ENCODE data around the gene FGR. TPM values are rescaled to one million over a fixed set of nuclear protein-coding genes. Genes with fewer than 3 reads are reported as not detected.
"Not testable (repeated sequence)": the region's sequence is repeated elsewhere in the genome, so short reads cannot be mapped to it uniquely, and the experiment has no call there.

FGR gene
- 10 to 100 TPM in 1 of 2 donors, 1 to 10 TPM in 1; 8.6 to 10.7 TPM for total RNA-seq
- long read RNA-seq, partial matches to known transcripts, result 0 of 4 reads
- long read RNA-seq, other reads (novel, unspliced or antisense), result 2 of 4 reads

- DNase-seq (peak; percentile 56), ATAC-seq (peak; percentile 18 to 35)
- intact Hi-C loops (cut with DNase I), result no loop called here
Measured at GRCh38 chr1:27634985-27635367, at the start of gene FGR. TSS of gene FGR (minus strand) at chr1:27635185. CDS start at chr1:27623916, 11,269 bp downstream.

GRCh38 chr1:27684176-27684575 lies 49.2 kb upstream of the FGR start:
- DNase-seq (no peak), ATAC-seq (no peak)
- intact Hi-C loops (cut with DNase I), result no loop called here

- DNase-seq, result no peak
- intact Hi-C loops (cut with DNase I), result no loop called here
- ATAC-seq, result no peak
Measured at GRCh38 chr1:27682351-27682944, 47.5 kb upstream of the FGR start.

GRCh38 chr1:27681580-27681979 lies 46.6 kb upstream of the FGR start:
- ATAC-seq; intact Hi-C loops (cut with DNase I); DNase-seq: not testable (repeated sequence)

GRCh38 chr1:27680225-27680791 lies 45.3 kb upstream of the FGR start:
- DNase-seq; ATAC-seq; intact Hi-C loops (cut with DNase I): not testable (repeated sequence)

GRCh38 chr1:27678747-27679146 lies 43.8 kb upstream of the FGR start:
- ATAC-seq, result no peak
- intact Hi-C loops (cut with DNase I), result no loop called here
- DNase-seq, result no peak

- intact Hi-C loops (cut with DNase I), result no loop called here
- no peak for DNase-seq
- no peak for ATAC-seq
Measured at GRCh38 chr1:27676410-27676809, 41.4 kb upstream of the FGR start.

- ATAC-seq, result no peak
- DNase-seq, result no peak
- intact Hi-C loops (cut with DNase I), result loop anchor here in 1 of 2 donors (5.0 kb wide), 1 partner anchor 55 kb away; the partner anchor contains the start of gene FAM76A
Measured at GRCh38 chr1:27672750-27673112, 37.7 kb upstream of the FGR start.

GRCh38 chr1:27671964-27672749 lies 37.2 kb upstream of the FGR start, which contains the start of gene IFI6:
TSS of gene IFI6 (minus strand) at chr1:27672192. CDS start at chr1:27669314, 2,878 bp downstream.
- ATAC-seq (peak; percentile 98), DNase-seq (peak; percentile 88)
- intact Hi-C loops (cut with DNase I), result loop anchor here in 1 of 2 donors (5.0 kb wide), 1 partner anchor 55 kb away; the partner anchor contains the start of gene FAM76A

GRCh38 chr1:27669876-27670275 lies 34.9 kb upstream of the FGR start:
- no peak for DNase-seq
- intact Hi-C loops (cut with DNase I), result loop anchor here (5.0 to 10.0 kb wide), 3 partner anchors 57 to 373 kb away; partner anchors contain the start of gene FAM76A (in 1 of the 2)
- no peak for ATAC-seq

GRCh38 chr1:27668808-27669723 lies 34.1 kb upstream of the FGR start:
- intact Hi-C loops (cut with DNase I), result loop anchor here (5.0 to 10.0 kb wide), 2 partner anchors 114 to 372 kb away; no protein-coding TSS in a partner anchor

GRCh38 chr1:27668121-27668807 lies 33.3 kb upstream of the FGR start:
- DNase-seq (no peak), ATAC-seq (no peak)
- intact Hi-C loops (cut with DNase I), result loop anchor here (5.0 to 10.0 kb wide), 2 partner anchors 113 to 371 kb away; no protein-coding TSS in a partner anchor

More at GRCh38 chr1:27668808-27669723, 34.1 kb upstream of the FGR start:
- DNase-seq (peak; percentile 80), ATAC-seq (peak in 1 of 2 donors; percentile 3)

GRCh38 chr1:27666791-27667254 lies 31.8 kb upstream of the FGR start:
- ATAC-seq (no peak), DNase-seq (no peak)
- intact Hi-C loops (cut with DNase I), result loop anchor here (5.0 to 10.0 kb wide), 2 partner anchors 112 to 370 kb away; no protein-coding TSS in a partner anchor

GRCh38 chr1:27666294-27666693 lies 31.3 kb upstream of the FGR start:
- intact Hi-C loops (cut with DNase I), result loop anchor here (5.0 to 10.0 kb wide), 2 partner anchors 111 to 369 kb away; no protein-coding TSS in a partner anchor
- DNase-seq (no peak), ATAC-seq (no peak)

GRCh38 chr1:27665016-27665651 lies 30.1 kb upstream of the FGR start:
- DNase-seq (no peak), ATAC-seq (no peak)
- intact Hi-C loops (cut with DNase I), result loop anchor here (5.0 to 10.0 kb wide), 2 partner anchors 110 to 368 kb away; no protein-coding TSS in a partner anchor

GRCh38 chr1:27664291-27664690 lies 29.3 kb upstream of the FGR start:
- no peak for ATAC-seq

More at GRCh38 chr1:27664291-27664690, 29.3 kb upstream of the FGR start:
- no peak for DNase-seq
- intact Hi-C loops (cut with DNase I), result loop anchor here in 1 of 2 donors (5.0 to 10.0 kb wide), 2 partner anchors 109 to 262 kb away; no protein-coding TSS in a partner anchor

Data from left cardiac atrium (tissue), 4 donors.